T-helper 2 cell treated with Interferon-gamma antibody and Interleukin-4, amounts not matched to agents 100 ng/mL and 5 ng/mL, for 36 hours (primary cell): Measurements from ENCODE around the gene TNFSF8. TPM values are rescaled to one million over a fixed set of nuclear protein-coding genes. Genes with fewer than 3 reads are reported as not detected.

Experiments
- intact Hi-C: fragments of 100-400 bp; cut with micrococcal nuclease; formaldehyde crosslinking; loops from one replicate; pipeline ENCODE4 v1.15.1; 2023
- total RNA-seq: library from RNA; stranded (reverse); gene quantifications from 2 replicates; pipeline ENCODE4 v1.2.3, GENCODE V29; 2022

Gene TNFSF8, protein sequence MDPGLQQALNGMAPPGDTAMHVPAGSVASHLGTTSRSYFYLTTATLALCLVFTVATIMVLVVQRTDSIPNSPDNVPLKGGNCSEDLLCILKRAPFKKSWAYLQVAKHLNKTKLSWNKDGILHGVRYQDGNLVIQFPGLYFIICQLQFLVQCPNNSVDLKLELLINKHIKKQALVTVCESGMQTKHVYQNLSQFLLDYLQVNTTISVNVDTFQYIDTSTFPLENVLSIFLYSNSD
- 48.5 and 51.1 TPM in 2 replicates for total RNA-seq

GRCh38 chr9:114930056-114930812, at the start of gene TNFSF8:
Gene TNFSF8, minus strand, starts transcription at chr9:114930591. Its CDS starts 288 bp downstream, at chr9:114930303.
- intact Hi-C loops: loop anchor here (1.0 to 10.0 kb wide), 8 partner anchors 9 to 345 kb away; partner anchors contain the start of genes ATP6V1G1 and TNFSF15

- intact Hi-C loops: no loop called here
Observed at GRCh38 chr9:114973216-114973615, 42.8 kb upstream of the TNFSF8 start.

DNA sequence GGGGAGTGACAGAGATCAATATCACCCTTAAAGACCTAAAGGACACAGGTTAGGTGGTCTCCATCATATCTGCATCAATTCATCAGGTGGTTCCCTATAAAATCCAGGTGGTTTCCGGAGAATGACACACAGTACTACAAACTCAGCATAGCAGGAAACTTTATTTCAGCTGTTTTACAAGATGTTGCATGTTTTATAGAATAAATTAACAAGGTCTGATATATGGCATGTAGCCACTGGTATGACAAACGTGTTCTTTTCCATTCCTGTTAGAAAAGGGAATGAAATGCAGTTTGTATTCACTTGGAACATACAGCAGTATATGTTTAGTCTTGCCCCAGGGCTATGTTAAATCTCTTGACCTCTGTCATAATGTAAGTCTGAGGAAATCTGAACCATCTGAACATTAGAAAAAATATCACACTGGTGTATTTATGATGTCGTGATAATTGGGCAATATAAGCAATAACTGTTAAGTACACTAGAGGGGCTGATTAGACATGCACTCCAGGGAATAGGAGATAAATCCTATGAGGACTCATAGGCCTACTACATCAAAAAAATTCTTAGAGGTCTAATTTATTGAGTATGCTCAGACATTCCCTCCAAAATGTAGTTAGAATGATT, 42.2 kb upstream of the TNFSF8 start:
- intact Hi-C loops: no loop called here

- intact Hi-C loops: no loop called here
Observed at GRCh38 chr9:114969269-114969668, 38.9 kb upstream of the TNFSF8 start.

GRCh38 chr9:114968671-114969070, 38.3 kb upstream of the TNFSF8 start:
- intact Hi-C loops: no loop called here

DNA sequence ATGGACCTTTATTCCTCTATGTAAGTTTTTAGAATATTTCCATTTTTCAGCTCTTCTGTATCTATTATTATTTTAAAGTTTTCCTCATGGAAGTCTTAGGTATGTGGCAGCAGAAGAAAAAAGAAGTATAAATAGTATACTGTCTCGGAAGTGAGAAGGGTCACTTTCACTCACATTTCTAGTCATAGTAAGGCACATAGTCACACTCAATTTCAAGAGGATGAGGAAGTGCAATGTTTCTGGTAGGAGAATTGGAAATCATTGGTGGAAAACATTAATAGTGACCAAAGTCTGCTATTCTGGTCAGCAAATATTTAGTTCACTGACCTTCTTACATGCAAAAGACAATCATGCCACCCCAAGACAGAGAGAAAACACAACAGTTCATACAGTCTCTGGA, 35.2 kb upstream of the TNFSF8 start:
- intact Hi-C loops: no loop called here

GRCh38 chr9:114962809-114963208, 32.4 kb upstream of the TNFSF8 start:
- intact Hi-C loops: no loop called here

DNA sequence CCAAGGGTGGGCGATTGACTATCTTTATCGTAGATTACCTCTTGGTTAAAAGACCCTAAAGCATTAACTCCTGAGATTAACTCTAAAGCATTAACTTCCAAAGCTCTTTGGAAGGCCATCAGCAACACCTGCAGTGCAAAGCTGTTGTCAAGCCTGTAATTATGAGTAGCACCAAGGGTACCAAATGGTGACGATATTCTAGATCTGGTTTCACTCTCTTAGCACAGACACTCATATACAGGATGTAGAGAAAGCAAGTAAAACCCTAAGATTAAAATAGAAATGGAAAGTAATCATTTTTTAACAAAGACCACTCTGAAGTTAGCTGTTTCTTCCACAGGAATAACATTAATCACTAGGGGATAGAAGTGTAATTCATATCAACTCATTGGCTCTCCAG, 29.9 kb upstream of the TNFSF8 start:
- intact Hi-C loops: no loop called here

- intact Hi-C loops: loop anchor here (1.0 to 10.0 kb wide), 3 partner anchors 29 to 54 kb away; partner anchors contain the start of gene TNFSF8
Observed at GRCh38 chr9:114958844-114959235, 28.4 kb upstream of the TNFSF8 start.

DNA sequence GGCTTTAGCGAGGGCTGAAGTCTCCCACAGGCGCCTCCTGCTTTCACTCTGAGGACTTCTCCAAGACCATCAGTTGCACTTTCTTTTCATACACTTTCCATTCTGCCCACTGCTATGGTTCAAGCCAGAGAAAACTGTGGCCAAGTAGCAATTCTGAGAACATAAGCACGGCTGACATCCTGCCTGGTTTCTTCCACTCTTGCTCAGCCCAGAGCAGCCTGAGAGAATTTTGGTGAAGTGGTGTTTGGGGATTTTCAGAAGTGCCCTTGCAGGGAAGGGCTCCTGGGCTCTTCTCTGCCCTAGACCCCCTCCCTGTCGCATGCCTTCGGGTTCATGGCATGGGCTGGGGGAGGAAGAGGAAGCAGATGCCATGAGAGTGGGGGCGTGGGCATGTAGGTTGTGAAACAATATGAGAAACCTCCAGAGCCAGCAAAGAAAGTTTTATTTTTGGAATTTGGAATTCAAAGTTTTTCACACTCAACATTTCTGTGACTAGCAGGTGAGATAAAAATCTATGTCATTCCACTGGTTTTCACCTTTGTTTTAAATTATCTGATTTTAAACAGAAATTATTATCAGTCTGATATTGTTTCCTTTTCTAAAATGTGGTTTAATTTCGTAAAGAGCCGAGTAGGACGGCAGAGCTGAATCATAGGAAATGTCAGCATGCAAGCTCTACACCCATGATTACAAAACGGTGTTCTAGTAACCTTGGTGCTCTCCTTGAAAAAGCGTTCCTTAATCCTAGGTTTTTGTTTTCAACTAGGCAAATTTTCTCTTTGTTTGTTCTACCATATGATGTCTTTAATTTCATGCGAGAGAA, 27.8 kb upstream of the TNFSF8 start:
- intact Hi-C loops: loop anchor here (1.0 to 10.0 kb wide), 3 partner anchors 28 to 53 kb away; partner anchors contain the start of gene TNFSF8

GRCh38 chr9:114957558-114957957, 27.2 kb upstream of the TNFSF8 start:
- intact Hi-C loops: loop anchor here (10.0 kb wide), 1 partner anchor 53 kb away; no protein-coding TSS in a partner anchor

DNA sequence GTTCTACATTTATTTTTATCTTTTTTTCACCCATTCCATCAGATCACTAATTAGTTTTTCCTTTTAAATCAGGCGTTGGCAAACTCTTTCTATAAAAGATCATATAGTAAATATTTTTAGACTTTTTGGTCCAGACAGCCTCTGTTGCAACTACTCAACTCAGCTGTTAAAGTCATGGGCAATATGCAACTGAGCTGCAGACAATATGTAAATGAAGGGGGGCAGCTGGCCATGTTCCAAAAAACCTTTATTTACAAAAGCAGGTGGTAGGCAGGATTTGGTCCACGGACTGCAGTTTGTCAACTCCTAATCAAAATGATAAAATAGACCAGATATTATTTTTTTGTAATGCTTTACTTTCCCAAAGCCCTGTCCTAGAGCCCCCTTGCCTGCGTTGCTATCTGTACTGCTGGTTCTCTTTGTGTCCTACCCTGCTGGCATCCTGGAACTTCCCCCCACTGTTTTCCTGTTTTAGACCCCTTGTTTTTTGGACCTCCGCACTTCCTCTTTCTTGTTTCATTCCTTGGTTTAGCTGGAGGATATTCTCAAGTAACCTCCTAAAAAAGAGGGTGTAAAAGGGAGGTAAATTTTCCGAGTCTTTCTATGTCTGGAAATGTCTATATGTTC, 24.7 kb upstream of the TNFSF8 start:
- intact Hi-C loops: loop anchor here (10.0 kb wide), 1 partner anchor 50 kb away; no protein-coding TSS in a partner anchor

- intact Hi-C loops: loop anchor here (10.0 kb wide), 1 partner anchor 49 kb away; no protein-coding TSS in a partner anchor
Observed at GRCh38 chr9:114953959-114954358, 23.6 kb upstream of the TNFSF8 start.

DNA sequence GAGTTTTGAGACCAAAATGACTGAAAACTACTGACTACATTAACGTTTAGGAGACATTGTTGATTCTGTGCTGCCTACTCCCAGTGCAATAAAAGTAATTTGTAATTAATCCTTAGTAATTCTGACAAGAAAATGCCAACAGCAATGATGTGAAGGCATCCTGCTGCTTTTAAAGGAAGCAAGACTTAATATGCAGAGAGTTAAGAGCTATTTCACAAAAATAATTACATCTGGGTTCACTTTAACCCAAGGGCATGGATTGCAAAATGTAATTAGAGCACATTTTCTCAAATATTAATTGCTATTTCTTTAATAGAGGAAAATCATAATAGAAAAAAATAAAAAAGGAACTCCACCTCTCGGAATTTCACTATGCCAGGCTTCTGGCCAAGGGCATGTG, 22.7 kb upstream of the TNFSF8 start:
- intact Hi-C loops: loop anchor here (10.0 kb wide), 1 partner anchor 48 kb away; no protein-coding TSS in a partner anchor

DNA sequence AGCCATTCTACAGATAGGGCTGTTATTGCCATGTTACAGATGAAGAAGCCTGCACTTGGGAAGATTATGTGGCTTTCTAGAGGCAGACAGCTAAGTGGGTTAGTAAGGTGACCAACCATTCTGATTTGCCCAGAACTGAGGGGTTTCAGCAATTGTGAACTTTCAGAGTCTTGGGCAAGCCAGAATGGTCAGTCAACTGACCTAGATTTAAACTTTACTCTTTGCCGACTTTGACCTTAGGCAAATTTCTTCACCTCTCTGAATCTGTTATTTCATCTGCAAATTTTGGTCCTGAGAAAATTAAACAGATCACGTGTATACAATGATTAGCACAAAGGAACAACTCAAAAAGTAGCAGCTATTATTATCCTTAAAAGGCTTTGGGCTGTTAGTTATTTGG, 20.4 kb upstream of the TNFSF8 start:
- intact Hi-C loops: loop anchor here (10.0 kb wide), 1 partner anchor 46 kb away; no protein-coding TSS in a partner anchor

GRCh38 chr9:114947058-114947457, 16.7 kb upstream of the TNFSF8 start:
- intact Hi-C loops: no loop called here

GRCh38 chr9:114945616-114946412, 15.4 kb upstream of the TNFSF8 start:
- intact Hi-C loops: no loop called here

GRCh38 chr9:114941376-114941775, 11.0 kb upstream of the TNFSF8 start:
- intact Hi-C loops: no loop called here
